ENCODE data around the gene CD46.

CD46 gene

DNA sequence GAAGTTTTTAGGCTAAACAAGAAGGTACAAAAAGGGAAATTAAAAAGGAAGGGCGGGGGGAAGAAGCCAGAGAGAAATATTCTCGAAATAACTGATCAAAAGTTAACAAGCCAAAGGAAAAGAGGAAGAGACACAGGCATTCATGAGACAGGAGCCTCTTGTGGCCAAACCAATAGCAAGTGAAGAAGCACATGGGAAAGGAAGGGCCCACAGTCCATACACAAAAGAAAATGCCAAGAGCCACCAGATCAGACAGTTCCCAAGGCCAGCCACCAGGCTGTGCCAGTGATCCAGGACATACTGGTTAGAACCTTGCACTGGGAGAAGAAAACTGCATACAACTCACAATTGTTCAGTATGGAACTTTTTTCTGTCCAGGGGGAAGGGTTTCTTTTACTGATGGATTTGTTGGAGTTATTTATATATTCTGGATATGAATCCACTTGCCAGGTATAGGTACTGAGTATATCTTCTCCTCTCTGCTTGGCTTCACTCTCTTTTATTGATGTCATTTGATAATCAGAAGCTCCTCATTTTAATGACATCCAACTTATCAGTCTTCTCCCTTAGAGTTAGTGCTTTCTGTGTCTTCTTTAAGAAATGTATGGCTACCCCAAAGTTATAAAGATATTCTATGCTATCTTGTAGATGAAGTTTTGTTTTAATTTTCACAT, 76.8 kb downstream of the CD46 start:
- peak; percentile 91 for DNase-seq (ENCODE audit: low spot score)

- no peak for DNase-seq (ENCODE audit: low spot score)
These were observed 77.7 kb downstream of the CD46 start for GRCh38 chr1:207829576-207829975.

DNA sequence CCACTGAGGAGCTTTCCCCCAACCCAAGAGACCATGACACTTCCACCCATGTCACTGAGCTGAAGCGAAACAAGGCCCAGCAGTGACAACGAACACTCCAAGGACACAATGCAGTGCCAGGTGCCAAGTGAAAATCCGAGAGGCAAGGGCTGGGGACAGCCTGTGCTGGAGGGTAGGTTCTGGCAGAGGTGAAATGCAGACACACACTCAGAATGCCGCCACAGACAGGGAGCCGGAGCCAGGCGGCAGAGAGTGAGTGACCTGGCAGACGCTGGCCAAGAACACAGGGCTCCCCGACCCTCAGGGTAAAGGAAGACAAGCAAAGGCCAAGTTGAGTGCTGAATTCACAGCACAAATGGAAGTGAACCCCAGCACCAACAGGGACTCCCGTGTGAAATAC, 78.9 kb downstream of the CD46 start:
- DNase-seq (ENCODE audit: low spot score), result no peak

DNA sequence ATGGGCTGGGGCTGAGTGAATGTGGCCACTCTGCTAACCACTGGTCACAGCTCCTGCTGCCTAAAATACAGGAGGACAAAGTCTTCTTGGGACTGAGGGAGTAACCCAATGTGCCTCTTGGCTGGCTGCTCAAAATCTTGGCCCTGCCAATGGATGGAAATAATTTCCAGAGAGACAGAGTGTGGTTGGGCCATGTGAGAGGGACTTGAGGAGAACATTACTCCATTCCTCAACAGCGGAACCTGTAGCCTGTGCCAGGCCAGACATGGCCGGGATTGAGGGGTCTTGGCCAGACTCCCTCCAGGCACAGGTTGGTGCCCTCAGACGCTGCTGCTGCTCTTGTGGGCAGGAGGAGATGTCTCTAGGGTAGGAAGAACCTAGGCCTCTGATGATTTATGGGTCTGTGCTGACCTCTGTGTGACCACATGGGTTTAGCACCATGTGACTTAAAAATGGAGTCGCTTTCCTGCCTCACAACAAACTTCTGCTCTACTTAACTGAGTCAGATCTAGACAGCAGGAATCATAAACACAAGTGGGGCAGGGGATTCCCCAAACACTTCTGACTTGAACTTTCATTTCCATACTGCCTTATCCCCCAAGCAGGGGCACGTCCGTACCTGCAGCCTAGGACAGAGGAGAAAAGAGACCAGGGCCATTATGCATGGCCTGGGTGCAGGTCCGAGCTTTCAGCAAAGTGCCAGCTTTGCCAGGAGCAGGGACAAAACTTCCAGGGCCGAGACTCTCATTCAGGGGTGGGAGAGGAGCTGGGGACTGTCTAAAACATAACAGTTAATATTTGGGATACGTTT, 79.9 kb downstream of the CD46 start:
- no peak for DNase-seq (ENCODE audit: low spot score)

GRCh38 chr1:207832796-207833195, 80.9 kb downstream of the CD46 start:
- no peak for DNase-seq (ENCODE audit: low spot score)

- no peak for DNase-seq (ENCODE audit: low spot score)
These were observed 81.5 kb downstream of the CD46 start for GRCh38 chr1:207833381-207833780.

DNA sequence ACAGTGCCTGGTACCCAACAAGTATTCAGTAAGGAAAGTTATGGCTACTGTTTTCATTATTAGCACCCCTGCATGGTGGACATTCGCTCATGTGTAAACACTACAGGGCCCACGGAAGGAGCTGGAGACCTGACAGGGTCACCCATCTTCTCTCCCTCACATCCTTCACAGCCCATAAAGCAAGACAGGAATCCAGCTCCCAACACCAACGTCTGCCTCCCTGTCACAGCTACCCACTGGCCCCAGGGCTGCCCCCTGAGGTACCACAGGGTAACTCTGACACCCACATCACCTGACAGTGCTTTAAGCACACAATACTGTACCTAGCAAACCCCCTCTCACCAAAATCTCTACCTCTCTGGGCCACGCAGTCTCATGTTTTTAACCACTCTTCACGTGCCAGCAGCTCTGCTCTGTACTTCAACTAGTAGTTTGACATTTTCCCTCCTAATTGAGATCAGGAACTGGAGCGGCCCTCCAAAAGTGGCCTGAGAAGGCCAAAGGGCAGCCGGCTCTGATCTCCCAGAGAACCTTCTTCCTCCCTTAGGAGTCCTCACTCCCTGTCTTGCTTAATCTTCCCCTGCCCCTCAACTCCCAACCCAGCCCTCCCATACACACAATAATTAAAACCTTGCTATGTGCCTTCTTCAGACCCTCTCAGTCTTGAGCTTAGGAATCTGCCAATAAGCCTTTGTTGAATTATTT, 82.3 kb downstream of the CD46 start:
- no peak for DNase-seq (ENCODE audit: low spot score)

DNA sequence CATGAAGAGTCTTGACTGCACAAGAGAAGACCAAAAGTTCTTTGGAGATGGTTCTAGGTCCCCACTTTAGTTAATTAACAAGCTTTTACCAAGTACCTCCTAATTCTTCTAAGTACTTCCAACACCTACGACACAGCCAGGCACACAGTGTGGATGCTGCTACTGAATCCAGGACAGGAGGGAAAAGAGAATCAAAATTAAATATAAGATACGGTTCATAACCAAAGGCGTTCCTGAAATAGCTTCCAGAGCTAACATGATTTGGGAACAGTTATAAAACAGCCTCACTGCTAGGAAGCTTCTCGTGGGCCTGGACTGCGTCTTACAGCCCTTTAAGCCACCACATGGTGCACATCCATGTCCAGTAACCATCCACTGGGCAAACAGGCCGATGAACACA, 84.1 kb downstream of the CD46 start:
- DNase-seq (ENCODE audit: low spot score), result no peak

- no peak for DNase-seq (ENCODE audit: low spot score)
These were observed 84.9 kb downstream of the CD46 start for GRCh38 chr1:207836591-207837347.

DNA sequence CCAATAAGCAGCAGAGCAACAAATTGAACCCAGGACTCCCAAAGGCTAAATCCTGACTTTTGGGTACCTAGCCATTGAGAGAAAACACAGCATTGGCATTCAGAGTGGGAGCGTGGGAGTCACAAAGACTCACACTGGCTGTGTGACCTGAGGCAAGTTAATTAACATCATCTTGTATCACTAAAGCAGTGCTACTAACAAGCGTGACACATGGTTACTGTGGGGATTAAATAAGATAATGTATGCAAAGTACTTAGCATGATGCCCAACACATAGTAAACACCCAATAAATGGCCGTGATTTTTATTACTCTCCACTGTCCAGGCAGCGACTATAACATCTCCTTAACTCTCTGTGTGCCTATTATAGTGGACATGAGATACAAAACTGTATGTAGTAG, 85.8 kb downstream of the CD46 start:
- DNase-seq (ENCODE audit: low spot score), result no peak

- DNase-seq (ENCODE audit: low spot score), result peak; percentile 62
These were observed 86.6 kb downstream of the CD46 start for GRCh38 chr1:207838156-207839082.

DNA sequence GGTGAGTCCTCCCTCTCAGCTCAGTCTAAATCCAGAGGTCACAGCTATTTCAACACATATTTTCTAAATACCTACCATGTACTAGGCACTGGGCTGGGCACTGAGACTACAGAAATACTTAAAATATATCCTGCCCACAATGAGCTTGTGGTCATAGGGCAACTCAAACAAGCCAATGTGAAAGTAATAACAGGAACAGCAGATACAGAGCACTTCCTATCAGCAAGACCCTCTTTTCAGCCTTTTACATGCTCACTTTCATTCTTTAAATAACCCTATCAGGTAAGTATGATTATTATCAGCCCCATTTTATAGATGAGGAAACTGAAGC, 87.2 kb downstream of the CD46 start:
- no peak for DNase-seq (ENCODE audit: low spot score)

GRCh38 chr1:207840380-207840779, 88.5 kb downstream of the CD46 start:
- DNase-seq (ENCODE audit: low spot score), result no peak

- no peak for DNase-seq (ENCODE audit: low spot score)
These were observed 89.4 kb downstream of the CD46 start for GRCh38 chr1:207841293-207841692.

GRCh38 chr1:207841901-207842300, 90.0 kb downstream of the CD46 start:
- no peak for DNase-seq (ENCODE audit: low spot score)

DNA sequence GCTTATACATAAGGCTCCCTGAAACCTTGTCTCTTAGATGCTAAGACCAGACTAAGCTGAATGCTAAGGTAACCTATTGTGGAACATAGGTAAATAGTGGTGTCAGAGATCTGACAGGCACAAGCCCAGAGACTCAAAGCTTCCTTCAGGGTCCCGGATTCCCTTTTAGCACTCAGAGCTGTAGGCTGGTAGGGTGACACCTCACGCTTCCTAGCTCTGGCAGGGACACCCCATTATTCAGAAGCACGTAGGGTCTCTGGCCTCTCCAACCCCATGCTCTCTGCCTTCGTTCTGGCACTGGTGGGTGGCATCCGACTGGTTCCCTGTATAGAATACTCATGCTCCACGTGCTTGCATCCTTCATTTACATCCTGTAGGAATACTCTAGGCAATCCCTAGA, 90.7 kb downstream of the CD46 start:
- DNase-seq (ENCODE audit: low spot score), result no peak

- DNase-seq (ENCODE audit: low spot score), result no peak
These were observed 92.5 kb downstream of the CD46 start for GRCh38 chr1:207844371-207844770.

Data from globus pallidus (tissue), 1 donor.